Stomach (tissue), 4 donors: ENCODE data around the gene KCNAB1.

ENCODE experiments used
- EP300 ChIP-seq: sonication (generic); formaldehyde crosslinking; IDR thresholded peaks from one replicate; pipeline ENCODE4 v1.6.1; 2017; ENCODE audit warnings: antibody characterized with exemption
- POLR2A ChIP-seq, 4 donors: fragments of 450-650 bp; IDR thresholded peaks; one replicate each; pipeline ENCODE4 v1.6.1; 2016; ENCODE audit warnings: antibody characterized with exemption in 4 of 4, control low read depth in 2 of 4, mild to moderate bottlenecking in 1 of 4, moderate library complexity in 1 of 4
- POLR2AphosphoS5 ChIP-seq, 3 donors: sonication (generic); formaldehyde crosslinking; IDR thresholded peaks; one replicate each; pipeline ENCODE4 v1.6.1; 2016; ENCODE audit warnings: antibody characterized with exemption in 3 of 3
- TF ChIP-seq, protein P1 (sequence below), 7 experiments: fragments of 450-650 bp in 4 of 7; fragments of 200-600 bp in 3 of 7; sonication (generic) in 3 of 7; IDR thresholded peaks; one replicate each; pipeline ENCODE4 v1.5.1; 2016 to 2019; ENCODE audit warnings: antibody characterized with exemption in 7 of 7, control low read depth in 2 of 7, mild to moderate bottlenecking in 1 of 7

DNA sequence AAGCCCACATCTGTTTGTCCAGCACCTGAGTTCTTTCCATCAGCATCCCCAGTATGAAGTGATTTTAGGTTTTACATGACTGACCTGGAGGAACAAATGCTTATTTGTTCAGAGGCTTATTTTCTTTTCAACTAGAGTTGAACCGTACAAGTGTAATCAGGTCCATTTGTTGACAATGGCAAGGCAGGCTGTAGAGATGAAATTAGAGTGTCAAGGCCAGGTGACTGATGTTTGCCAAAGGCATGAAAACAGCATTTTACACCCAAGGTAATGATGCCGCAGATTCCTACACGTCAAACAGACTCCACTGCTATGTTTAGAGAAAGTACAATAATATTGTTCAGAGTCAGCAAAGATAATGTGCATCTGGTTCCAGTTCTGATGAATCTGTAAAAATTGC lies 96.5 kb downstream of the KCNAB1 start:
- TF ChIP-seq, protein P1, sequence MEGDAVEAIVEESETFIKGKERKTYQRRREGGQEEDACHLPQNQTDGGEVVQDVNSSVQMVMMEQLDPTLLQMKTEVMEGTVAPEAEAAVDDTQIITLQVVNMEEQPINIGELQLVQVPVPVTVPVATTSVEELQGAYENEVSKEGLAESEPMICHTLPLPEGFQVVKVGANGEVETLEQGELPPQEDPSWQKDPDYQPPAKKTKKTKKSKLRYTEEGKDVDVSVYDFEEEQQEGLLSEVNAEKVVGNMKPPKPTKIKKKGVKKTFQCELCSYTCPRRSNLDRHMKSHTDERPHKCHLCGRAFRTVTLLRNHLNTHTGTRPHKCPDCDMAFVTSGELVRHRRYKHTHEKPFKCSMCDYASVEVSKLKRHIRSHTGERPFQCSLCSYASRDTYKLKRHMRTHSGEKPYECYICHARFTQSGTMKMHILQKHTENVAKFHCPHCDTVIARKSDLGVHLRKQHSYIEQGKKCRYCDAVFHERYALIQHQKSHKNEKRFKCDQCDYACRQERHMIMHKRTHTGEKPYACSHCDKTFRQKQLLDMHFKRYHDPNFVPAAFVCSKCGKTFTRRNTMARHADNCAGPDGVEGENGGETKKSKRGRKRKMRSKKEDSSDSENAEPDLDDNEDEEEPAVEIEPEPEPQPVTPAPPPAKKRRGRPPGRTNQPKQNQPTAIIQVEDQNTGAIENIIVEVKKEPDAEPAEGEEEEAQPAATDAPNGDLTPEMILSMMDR (IDR thresholded peaks at IDR 0.05) = no peak
- no peak for TF ChIP-seq POLR2A (IDR thresholded peaks at IDR 0.05)
- no peak for TF ChIP-seq POLR2AphosphoS5 (IDR thresholded peaks at IDR 0.05)
- TF ChIP-seq EP300 = no peak
